DMS 273 (cell line): ENCODE data around the gene UTP11.
A peak's percentile ranks its signal among the peaks of the same experiment; 100 is the strongest.
"Not testable (repeated sequence)": the region's sequence is repeated elsewhere in the genome, so short reads cannot be mapped to it uniquely, and the experiment has no call there.

ENCODE experiments used
- DNase-seq: peaks from one replicate; lab custom pipeline; 2025; ENCODE audit not compliant: unreplicated experiment; lab: John Stamatoyannopoulos, UW

Gene UTP11, protein sequence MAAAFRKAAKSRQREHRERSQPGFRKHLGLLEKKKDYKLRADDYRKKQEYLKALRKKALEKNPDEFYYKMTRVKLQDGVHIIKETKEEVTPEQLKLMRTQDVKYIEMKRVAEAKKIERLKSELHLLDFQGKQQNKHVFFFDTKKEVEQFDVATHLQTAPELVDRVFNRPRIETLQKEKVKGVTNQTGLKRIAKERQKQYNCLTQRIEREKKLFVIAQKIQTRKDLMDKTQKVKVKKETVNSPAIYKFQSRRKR

GRCh38 chr1:38012363-38013226, at the start of gene UTP11:
Gene UTP11 (plus strand): TSS chr1:38012734. CDS start chr1:38012803, 69 bp downstream.
- peak; percentile 100 for DNase-seq

- not testable (repeated sequence) for DNase-seq
Measured at GRCh38 chr1:37964106-37964505, 48.4 kb upstream of the UTP11 start.

- no peak for DNase-seq
Measured at GRCh38 chr1:37965301-37965700, 47.2 kb upstream of the UTP11 start.

GRCh38 chr1:37973684-37974083, 38.9 kb upstream of the UTP11 start:
- not testable (repeated sequence) for DNase-seq

DNA sequence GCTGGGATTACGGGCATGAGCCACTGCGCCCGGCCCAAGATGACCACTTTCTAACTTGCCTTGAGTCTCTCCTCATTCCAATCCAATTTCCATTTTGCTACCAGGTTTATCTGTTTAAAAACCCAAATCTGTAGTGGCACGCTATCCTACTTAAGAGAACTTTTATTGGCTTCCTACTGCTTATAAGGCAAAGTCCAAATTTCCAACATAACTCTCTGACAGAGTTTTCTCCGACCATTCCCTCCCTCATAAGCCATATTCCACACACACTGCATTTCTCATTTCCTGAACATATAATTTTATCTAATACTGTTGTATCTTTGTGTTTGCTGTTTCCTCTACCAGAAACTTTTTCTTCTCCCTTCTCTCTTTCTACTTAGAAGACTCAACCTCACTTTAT, 38.0 kb upstream of the UTP11 start:
- DNase-seq: no peak

GRCh38 chr1:37975083-37975482, 37.5 kb upstream of the UTP11 start:
- DNase-seq: peak; percentile 71

DNA sequence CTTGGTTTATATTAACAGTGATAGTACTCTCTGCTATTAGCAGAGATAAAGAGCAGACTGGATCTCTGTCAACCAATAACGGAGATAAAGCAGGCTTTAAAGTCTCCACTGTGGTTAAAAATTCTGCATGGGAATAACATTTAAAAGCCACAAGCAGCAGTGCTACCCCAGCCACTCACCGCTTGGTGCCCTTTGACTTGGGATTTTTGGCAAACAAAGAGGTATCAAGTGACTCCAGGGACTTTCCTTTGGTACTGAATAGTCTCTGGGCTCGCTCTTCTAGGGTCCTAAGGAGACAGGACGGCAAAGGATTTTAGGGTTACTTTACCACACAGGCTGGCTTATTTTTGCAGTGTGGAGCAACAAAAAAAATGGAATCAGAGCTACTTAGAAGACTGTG, 34.0 kb upstream of the UTP11 start:
- DNase-seq: no peak

DNA sequence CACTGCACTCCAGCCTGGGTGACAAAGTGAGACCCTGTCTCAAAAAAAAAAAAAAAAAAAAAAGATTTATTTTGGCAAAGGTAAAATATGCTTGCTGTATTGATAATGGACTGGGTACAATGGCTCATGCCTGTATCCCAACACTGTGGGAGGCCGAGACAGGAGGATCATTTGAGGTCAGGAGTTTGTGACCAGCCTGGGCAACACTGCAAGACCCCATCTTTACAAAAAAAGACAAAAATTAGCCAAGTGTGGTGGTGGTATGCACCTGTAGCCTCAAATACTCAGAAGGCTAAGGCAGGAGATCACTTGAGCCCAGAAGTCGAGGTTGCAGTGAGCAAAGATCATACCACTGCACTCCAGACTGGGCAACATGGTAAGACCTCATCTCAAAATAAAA, 29.0 kb upstream of the UTP11 start:
- no peak for DNase-seq

DNA sequence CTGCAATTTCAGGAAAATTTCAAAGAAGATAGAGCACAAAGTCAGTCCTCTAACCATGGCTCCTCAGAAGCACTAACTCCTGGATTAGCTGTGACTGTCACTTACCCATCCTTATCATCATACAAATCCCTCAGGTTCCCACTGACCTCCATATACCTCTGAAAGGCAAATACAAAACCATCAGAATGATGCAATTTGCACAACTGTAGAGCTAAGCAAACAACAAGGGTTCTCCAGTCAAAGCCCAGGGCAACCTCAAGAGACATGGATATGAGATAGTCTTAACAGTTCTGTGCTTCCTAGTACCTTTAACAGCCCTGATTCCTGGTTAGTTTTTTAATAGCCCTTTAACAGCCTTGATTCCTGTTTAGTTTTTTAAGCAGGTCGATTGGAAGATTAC, 24.9 kb upstream of the UTP11 start:
- DNase-seq: no peak

GRCh38 chr1:37989361-37989930, 23.1 kb upstream of the UTP11 start:
- no peak for DNase-seq

- no peak for DNase-seq
Measured at GRCh38 chr1:37994886-37995566, 17.5 kb upstream of the UTP11 start.

- no peak for DNase-seq
Measured at GRCh38 chr1:37995751-37996345, 16.7 kb upstream of the UTP11 start.

DNA sequence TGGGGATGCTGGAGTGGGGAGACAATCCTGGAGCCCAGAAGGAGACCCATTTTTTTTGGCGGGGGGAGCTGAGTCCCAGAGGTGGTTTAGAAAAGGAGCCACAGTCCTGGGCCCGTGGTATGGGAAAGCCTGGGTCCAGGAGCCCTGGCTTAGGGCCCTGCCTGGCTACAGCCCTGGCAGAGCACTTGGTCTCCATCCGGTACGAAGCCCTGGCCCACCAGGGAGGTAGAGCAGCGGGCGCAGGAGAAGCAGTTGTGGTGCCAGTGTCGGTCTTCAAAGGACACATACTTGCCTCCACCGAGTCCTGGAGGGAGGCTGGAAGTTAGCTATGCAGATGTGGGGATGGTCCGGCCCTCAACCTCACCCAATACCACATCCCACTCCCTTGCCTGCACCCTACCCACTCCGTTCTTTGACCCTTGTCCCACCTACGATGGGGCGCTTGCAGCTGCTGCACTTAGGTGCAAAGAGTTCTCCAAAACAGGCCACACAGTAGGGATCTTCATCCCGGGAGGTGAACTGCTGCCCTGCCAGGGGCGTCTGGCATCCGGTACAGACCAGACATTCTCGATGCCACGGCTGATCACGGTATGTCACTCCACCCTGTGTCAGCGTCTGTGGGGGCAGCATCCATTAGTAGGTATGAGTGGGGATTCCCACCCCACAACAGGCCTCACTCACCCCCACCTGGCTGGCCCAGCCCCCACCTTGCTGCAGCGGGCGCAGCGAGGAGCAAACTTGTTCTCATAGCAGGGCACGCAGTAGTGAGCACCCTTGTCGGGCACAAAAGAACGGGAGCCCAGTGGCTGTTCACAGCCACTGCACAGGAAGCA, 15.1 kb upstream of the UTP11 start:
- no peak for DNase-seq

DNA sequence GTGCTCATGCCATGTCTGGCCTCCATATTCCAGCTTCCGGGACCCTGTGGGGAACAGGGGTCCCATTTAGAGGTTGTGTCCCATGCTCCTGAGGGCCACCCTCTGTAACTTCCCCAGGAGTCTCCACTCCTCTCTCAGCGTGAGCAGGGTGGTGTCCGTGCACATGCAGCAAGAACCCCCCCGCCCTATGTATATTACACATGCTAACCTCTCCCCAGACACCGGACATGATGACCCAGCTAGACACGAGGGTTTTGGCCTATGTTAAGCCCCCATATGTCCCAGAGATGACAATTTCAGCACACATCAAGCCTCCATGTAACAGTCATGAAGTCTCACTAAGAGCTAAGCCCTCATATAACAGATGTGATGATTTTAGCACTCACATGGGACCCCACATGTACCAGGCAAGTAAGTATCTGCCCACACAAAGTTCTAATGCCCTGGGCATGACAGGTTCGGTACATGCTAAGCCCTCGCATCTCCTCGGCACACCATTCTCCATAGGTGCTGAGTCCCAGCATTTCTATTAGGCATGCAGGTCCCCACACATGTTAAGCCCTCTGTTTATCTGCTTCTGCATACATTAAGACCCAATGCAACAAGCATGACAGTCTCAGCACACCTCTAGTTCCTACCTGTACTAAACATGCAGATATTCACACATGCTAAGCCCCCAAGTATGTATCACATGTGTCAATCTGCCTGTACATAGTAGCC, 14.3 kb upstream of the UTP11 start:
- DNase-seq: no peak

DNA sequence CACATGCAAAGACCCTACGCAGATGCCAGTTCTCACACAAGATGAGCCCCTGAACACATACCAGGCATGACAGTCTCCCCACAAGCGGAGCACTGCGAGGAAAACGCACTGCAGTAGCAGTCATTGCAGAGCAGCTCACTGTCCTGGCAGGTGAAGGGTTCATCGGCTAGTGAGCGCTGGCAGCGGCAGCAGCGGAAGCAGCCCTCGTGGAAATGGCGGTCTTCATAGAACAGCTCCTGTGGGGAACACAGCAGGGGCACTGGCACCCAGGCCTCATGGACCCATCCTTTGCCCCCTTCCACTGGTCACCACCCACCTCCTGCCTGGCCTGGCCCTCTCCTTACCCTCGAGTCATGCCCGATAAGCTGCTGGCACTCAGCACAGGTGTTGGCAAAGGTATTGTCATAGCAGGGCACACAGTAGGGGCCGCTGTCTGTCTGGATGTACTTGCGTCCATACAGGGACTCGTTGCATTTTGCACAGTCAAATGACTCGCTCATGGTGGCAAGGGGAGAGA, 13.6 kb upstream of the UTP11 start:
- DNase-seq: no peak

GRCh38 chr1:37999430-38000232, 12.9 kb upstream of the UTP11 start:
- DNase-seq: no peak

- no peak for DNase-seq
Measured at GRCh38 chr1:38000233-38000528, 12.4 kb upstream of the UTP11 start.

DNA sequence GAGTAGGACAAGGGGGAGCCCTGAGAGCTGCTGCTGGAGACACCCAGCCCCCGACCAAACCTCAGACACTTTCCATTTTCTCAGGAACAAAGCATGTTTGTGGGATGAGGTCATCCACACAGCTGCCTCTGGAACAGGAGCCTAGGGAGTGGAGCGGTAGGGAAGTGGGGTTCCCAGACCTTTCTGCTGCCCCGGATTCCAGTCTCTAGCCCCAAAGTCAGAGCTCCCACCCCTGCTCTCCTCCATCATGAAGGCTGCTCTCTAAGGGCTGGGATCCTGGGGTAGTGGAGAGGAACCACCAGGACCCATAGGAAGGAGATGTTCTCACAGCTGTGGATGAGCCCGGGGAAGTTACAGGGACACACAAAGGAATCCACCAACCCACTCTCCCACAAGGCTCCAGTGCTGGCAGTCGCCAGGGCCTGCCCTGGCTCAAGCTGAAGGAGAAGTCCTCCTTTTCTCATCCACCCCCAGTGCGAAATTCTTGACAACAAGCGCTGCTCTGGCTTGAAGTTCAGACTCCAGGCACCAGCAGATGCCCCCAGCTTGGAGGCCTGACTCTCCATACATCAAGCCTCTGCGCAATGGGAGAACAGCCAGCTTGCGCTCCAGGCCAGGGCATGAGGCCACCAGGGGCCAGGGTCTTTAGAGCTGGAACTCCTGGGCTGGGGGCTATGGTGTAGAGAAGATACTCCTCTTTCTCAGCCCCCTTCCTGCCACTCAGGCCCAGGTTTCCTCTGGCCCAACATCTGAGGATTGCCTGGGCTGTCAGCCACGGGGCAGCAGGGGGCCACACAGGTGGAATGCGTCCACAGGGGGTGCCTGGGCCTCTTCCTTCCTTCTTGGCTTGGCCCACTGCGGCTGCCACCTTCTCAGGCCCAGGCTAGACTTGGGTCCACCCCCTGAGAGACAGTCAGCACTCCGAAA, 11.7 kb upstream of the UTP11 start:
- no peak for DNase-seq
